ENCODE measurements around the gene RBM14.

DNA sequence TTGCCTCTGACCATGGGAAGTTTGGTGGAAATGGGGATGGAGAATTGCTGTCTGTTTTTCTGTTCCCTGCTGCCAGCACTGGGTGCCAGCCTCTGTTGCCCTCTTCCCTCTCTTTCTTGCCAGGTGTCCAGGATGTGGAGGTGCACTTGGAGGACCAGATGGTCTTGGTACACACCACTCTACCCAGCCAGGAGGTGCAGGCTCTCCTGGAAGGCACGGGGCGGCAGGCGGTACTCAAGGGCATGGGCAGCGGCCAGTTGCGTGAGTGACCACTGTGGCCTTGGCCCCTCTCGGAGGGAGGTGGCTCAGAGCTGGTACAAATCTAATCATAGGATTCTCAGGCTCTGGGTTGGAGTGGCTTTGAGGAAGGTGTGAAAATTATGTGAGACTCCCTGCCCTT, 17.4 kb upstream of the RBM14 start:
- TF ChIP-seq, protein P1, sequence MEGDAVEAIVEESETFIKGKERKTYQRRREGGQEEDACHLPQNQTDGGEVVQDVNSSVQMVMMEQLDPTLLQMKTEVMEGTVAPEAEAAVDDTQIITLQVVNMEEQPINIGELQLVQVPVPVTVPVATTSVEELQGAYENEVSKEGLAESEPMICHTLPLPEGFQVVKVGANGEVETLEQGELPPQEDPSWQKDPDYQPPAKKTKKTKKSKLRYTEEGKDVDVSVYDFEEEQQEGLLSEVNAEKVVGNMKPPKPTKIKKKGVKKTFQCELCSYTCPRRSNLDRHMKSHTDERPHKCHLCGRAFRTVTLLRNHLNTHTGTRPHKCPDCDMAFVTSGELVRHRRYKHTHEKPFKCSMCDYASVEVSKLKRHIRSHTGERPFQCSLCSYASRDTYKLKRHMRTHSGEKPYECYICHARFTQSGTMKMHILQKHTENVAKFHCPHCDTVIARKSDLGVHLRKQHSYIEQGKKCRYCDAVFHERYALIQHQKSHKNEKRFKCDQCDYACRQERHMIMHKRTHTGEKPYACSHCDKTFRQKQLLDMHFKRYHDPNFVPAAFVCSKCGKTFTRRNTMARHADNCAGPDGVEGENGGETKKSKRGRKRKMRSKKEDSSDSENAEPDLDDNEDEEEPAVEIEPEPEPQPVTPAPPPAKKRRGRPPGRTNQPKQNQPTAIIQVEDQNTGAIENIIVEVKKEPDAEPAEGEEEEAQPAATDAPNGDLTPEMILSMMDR (optimal IDR thresholded peaks at IDR 0.05 in 1 of 3, IDR thresholded peaks at IDR 0.05 in 1 of 3, conservative IDR thresholded peaks at IDR 0.05 in 1 of 3; ENCODE audit: extremely low read depth in 1 of 3, insufficient read depth in 2 of 3, low read length in 3 of 3), result no peak
- TF ChIP-seq EZH2 (IDR thresholded peaks at IDR 0.05; ENCODE audit: low read length), result no peak

Measured in keratinocyte (primary cell).